CMK (cell line): ENCODE data around the gene ABHD3.
"Not testable (repeated sequence)": the region's sequence is repeated elsewhere in the genome, so short reads cannot be mapped to it uniquely, and the experiment has no call there.

Source experiments
- DNase-seq: peaks from one replicate; pipeline ENCODE4 v3.0.0-alpha.2; 2010; ENCODE audit warnings: low read depth

The ABHD3 gene

GRCh38 chr18:21704603-21705364, at the start of gene ABHD3:
Gene ABHD3 (minus strand): TSS chr18:21704774. CDS start chr18:21704665, 109 bp downstream.
- peak; percentile 49 for DNase-seq

GRCh38 chr18:21747764-21748693, 43.5 kb upstream of the ABHD3 start:
- DNase-seq = no peak

GRCh38 chr18:21747268-21747667, 42.7 kb upstream of the ABHD3 start:
- DNase-seq = no peak

- DNase-seq = no peak
Observed at GRCh38 chr18:21745231-21745630, 40.7 kb upstream of the ABHD3 start.

GRCh38 chr18:21743166-21743832, 38.7 kb upstream of the ABHD3 start:
- DNase-seq = no peak

- DNase-seq = no peak
Observed at GRCh38 chr18:21742315-21742687, 37.7 kb upstream of the ABHD3 start.

GRCh38 chr18:21741562-21742314, 37.2 kb upstream of the ABHD3 start:
- no peak for DNase-seq

- DNase-seq = no peak
Observed at GRCh38 chr18:21741312-21741561, 36.7 kb upstream of the ABHD3 start.

- peak; percentile 82 for DNase-seq
Observed at GRCh38 chr18:21740538-21741311, 36.2 kb upstream of the ABHD3 start, which contains the start of gene MIB1. Gene MIB1 (plus strand): TSS chr18:21740792. CDS start chr18:21741584, 792 bp downstream.

- peak; percentile 62 for DNase-seq
Observed at GRCh38 chr18:21739604-21740537, 35.3 kb upstream of the ABHD3 start.

- not testable (repeated sequence) for DNase-seq
Observed at GRCh38 chr18:21736926-21737325, 32.4 kb upstream of the ABHD3 start.

GRCh38 chr18:21735452-21736015, 31.0 kb upstream of the ABHD3 start:
- peak; percentile 67 for DNase-seq

GRCh38 chr18:21733011-21733410, 28.4 kb upstream of the ABHD3 start:
- no peak for DNase-seq

- no peak for DNase-seq
Observed at GRCh38 chr18:21727702-21728101, 23.1 kb upstream of the ABHD3 start.

GRCh38 chr18:21725201-21725600, 20.6 kb upstream of the ABHD3 start:
- DNase-seq = no peak

- no peak for DNase-seq
Observed at GRCh38 chr18:21722687-21723086, 18.1 kb upstream of the ABHD3 start.

- no peak for DNase-seq
Observed at GRCh38 chr18:21714474-21714873, 9.9 kb upstream of the ABHD3 start.

- DNase-seq = not testable (repeated sequence)
Observed at GRCh38 chr18:21707130-21707529, 2.6 kb upstream of the ABHD3 start.

- no peak for DNase-seq
Observed at GRCh38 chr18:21706386-21706865, 1.9 kb upstream of the ABHD3 start.
